ENCODE results near the gene HSD3B7.
A peak's percentile ranks its signal among the peaks of the same experiment; 100 is the strongest.

HSD3B7 gene

DNA sequence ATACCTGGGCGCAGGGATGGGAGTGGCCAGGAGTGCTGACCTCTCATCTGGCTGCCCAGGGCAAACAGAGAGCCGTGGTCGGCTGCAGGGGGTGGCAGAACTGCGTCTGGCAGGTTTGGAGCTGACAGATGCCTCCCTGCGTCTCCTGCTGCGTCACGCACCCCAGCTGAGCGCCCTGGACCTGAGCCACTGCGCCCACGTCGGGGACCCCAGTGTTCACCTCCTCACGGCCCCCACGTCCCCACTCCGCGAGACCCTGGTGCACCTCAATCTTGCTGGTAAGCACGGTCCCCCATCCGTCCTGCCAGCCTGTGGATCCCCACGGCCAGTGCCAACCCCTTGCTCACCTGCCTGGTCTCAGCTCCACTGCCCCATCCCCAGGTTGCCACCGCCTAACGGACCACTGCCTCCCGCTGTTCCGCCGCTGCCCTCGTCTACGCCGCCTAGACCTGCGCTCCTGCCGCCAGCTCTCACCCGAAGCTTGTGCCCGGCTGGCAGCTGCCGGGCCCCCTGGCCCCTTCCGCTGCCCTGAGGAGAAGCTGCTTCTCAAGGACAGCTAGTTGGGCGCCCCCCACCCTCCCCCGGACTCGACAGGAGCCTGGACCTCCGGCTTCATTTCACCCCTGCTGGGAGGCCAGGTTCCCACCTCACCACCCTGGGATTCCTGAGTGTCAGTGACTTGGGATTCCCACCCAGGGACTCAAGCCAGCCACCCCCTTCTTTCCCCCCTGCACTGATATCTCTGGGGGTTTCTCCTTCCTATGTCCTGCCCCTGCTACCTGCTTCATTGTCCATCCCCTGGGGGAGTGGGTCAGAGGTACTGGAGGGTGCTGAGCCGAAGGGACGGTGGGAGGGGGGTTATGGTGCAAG, 38.1 kb upstream of the HSD3B7 start:
- in situ Hi-C loops (cut with HindIII; ENCODE audit: low sequenced_read_pairs): loop anchor here (25.0 kb wide), 1 partner anchor 115 kb away; the partner anchor contains the start of genes ZNF646 and ZNF668

DNA sequence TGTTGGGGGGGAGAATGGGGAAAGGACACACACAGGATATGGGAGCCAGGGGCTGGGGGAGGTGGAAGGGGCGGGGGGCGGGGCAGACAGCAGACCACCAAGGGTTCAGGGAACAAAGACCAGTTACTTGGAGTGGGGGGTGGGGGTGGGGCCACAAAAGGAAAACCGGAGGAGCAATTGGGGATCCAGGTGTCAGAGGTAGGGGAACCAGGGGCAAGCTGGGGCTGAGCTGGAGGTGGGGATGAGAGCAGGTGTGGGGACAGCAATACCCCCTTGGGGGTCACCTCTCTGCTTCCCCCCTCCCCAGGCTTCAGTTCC, 37.5 kb upstream of the HSD3B7 start:
- in situ Hi-C loops (cut with HindIII; ENCODE audit: low sequenced_read_pairs): loop anchor here (25.0 kb wide), 1 partner anchor 115 kb away; the partner anchor contains the start of genes ZNF646 and ZNF668
- no peak overlapping the region for H3K4me3 ChIP-seq (ENCODE audit: low read depth, low read length)
- TF ChIP-seq, protein P1, sequence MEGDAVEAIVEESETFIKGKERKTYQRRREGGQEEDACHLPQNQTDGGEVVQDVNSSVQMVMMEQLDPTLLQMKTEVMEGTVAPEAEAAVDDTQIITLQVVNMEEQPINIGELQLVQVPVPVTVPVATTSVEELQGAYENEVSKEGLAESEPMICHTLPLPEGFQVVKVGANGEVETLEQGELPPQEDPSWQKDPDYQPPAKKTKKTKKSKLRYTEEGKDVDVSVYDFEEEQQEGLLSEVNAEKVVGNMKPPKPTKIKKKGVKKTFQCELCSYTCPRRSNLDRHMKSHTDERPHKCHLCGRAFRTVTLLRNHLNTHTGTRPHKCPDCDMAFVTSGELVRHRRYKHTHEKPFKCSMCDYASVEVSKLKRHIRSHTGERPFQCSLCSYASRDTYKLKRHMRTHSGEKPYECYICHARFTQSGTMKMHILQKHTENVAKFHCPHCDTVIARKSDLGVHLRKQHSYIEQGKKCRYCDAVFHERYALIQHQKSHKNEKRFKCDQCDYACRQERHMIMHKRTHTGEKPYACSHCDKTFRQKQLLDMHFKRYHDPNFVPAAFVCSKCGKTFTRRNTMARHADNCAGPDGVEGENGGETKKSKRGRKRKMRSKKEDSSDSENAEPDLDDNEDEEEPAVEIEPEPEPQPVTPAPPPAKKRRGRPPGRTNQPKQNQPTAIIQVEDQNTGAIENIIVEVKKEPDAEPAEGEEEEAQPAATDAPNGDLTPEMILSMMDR (IDR thresholded peaks at IDR 0.05; ENCODE audit: low read depth, low read length, missing control alignments): no peak
- no peak for DNase-seq (ENCODE audit: low read depth)

More for the DNA sequence above, 38.1 kb upstream of the HSD3B7 start:
- TF ChIP-seq, protein P1 (IDR thresholded peaks at IDR 0.05; ENCODE audit: low read depth, low read length, missing control alignments): no peak
- H3K4me3 ChIP-seq (ENCODE audit: low read depth, low read length): no peak overlapping the region
- DNase-seq (ENCODE audit: low read depth): no peak

DNA sequence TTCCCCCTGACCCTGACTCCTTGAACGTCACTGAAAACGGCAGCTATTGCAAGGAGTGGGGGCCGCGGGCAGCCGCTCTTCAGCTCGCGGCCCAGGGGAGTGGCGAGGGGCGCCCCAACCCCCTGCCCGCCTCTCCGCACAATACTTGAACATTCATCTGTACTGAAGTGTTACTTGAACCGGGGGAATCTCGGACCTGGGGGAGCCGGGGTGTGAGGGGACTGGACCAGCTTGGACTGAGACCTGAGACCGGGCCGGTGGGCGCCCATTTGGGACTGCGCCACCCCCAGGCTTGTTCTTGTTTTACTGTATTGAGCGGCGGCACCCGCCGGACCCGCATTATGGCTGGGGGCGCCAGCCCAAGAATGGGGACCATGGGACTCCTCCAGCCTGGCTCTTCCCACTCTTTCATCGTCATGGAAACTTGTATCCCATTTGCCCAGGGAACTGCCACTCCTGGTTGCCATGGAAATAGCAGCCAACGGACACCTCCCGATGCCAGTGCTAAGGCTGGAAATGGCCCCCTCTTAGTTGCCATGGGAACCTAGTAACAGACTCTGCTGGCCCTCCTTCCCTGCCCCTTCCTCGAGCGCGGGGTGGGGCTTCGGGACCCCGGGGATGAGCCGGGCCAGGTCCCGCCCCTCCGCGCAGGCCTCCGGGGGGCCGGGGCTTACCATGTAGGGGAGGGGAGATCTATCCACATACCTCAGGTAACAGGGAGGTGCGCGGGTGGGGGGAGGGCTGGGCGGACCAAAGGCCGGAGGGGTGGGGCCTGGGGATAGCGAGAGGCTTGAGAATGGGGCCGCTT, 36.9 kb upstream of the HSD3B7 start:
- H3K4me3 ChIP-seq (ENCODE audit: low read depth, low read length): peak overlapping the region; percentile 83
- TF ChIP-seq, protein P1 (IDR thresholded peaks at IDR 0.05; ENCODE audit: low read depth, low read length, missing control alignments): no peak
- peak; percentile 96 for DNase-seq (ENCODE audit: low read depth)
- in situ Hi-C loops (cut with HindIII; ENCODE audit: low sequenced_read_pairs): loop anchor here (25.0 kb wide), 1 partner anchor 114 kb away; the partner anchor contains the start of genes ZNF646 and ZNF668

DNA sequence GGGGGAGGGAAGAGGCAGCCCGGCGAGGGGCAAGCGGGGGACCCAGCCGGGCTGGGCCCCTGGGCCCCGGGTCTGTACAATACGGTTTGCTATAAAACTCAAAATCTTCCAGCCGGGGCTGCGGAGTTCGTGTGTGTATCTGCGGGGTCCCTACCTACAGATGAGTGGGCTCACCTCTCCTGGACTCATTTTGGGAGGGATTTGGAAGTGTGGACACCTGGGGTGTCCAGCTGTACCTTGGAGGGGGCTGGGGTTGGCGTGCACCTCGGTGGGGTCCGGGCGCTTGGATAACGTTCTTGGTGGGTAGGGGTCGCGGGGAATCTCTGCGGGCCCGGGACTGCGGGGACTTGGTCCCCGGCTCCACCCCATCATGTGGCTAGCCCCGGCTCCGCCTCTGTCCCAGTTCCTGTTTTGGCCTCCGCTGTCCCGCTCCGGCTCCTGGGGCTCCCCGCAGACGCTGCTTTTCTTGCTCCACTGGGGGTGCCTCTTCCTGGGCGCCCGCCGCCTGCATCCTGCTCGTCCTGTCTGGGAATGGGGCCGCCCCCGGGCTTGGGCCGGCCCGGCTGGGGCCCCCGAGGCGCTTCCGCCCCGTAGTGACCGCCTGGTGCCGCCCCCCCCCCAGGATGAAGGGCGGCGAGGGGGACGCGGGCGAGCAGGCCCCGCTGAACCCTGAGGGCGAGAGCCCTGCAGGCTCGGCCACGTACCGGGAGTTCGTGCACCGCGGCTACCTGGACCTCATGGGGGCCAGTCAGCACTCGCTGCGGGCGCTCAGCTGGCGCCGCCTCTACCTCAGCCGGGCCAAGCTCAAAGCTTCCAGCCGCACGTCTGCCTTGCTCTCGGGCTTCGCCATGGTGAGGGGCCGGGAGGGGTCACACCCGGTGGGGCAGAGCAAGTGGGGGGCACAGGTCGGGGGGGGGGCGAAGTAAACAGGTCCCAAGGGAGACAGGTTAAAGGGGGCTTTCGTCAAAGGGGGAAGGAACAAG, 36.0 kb upstream of the HSD3B7 start, which contains the start of gene ORAI3:
TSS of gene ORAI3 (plus strand) at position 402 of the 983 bp plus-strand sequence. CDS start at position 624, 222 bp downstream.
- TF ChIP-seq, protein P1 (IDR thresholded peaks at IDR 0.05; ENCODE audit: low read depth, low read length, missing control alignments): no peak
- no peak for DNase-seq (ENCODE audit: low read depth)

DNA sequence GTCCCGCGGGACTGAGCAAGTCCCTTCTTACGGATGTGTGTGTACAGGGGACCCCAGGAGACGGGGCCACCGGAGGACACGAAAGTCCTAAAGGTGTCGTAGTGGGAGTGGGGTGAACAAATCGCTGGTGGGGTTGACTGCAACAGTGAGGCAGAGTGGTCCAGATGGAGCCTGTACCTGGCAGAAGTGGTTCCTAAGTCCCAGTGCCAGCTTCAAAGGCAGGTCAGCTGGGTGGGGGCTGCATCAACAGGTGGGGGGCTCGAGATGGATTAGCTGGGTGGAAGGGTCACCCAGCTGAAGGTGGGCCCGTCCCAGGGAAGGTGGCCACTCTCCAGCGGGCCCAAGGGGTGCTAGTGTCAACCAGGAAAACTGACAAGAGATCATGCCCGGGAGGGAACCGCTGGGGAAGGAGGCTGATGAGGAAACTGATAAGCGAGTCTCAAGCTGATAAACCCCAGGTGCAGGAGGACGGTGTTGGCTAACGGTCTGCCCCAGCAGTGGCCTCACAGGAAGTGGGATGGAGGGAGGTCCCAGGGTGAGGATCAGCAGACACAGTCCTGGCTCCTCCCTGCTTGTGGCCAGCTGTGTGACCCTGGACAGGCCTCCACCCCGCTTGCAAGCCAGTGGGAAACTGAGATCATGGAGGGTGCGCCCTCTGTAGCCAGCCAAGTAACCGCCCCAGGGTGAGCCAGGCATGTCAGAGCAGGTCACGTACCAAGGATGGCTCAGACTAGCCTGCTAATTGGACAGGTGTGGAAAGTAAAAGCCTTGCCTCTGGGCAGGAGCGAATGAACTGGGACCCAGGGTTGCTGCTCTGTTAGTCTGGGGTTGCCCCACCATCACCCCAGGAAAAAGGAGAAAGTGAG, 35.1 kb upstream of the HSD3B7 start:
- TF ChIP-seq, protein P1 (IDR thresholded peaks at IDR 0.05; ENCODE audit: low read depth, low read length, missing control alignments): no peak
- no peak for DNase-seq (ENCODE audit: low read depth)
- peak overlapping the region; percentile 83 for H3K4me3 ChIP-seq (ENCODE audit: low read depth, low read length)
- in situ Hi-C loops (cut with HindIII; ENCODE audit: low sequenced_read_pairs): loop anchor here (25.0 kb wide), 1 partner anchor 112 kb away; the partner anchor contains the start of genes ZNF646 and ZNF668

More for the DNA sequence above, 36.0 kb upstream of the HSD3B7 start, which contains the start of gene ORAI3:
- in situ Hi-C loops (cut with HindIII; ENCODE audit: low sequenced_read_pairs): loop anchor here (25.0 kb wide), 1 partner anchor 113 kb away; the partner anchor contains the start of genes ZNF646 and ZNF668
- H3K4me3 ChIP-seq (ENCODE audit: low read depth, low read length): peak within 1 kb of the TSS; percentile 83

All from astrocyte of the cerebellum (primary cell).